Endothelial cell (in vitro differentiated cells): ENCODE data around the gene PHYH. TPM values are rescaled to one million over a fixed set of nuclear protein-coding genes. Genes with fewer than 3 reads are reported as not detected.

Source experiments
- DNase-seq: peaks from one replicate; pipeline ENCODE4 v3.0.0; 2021; ENCODE audit warnings: low spot score
- H3K27ac Mint-ChIP-seq: one replicate; pipeline ENCODE4 v1.8.0; 2021; ENCODE audit warnings: mixed read lengths, inconsistent platforms; ENCODE audit not compliant: unreplicated experiment
- H3K27me3 Mint-ChIP-seq: one replicate; pipeline ENCODE4 v1.8.0; 2021; ENCODE audit warnings: mild to moderate bottlenecking, moderate library complexity, mixed read lengths, inconsistent platforms; ENCODE audit not compliant: unreplicated experiment
- H3K36me3 Mint-ChIP-seq: one replicate; pipeline ENCODE4 v1.8.0; 2021; ENCODE audit warnings: mild to moderate bottlenecking, low read depth, mixed read lengths, inconsistent platforms; ENCODE audit not compliant: unreplicated experiment
- H3K4me1 Mint-ChIP-seq: one replicate; pipeline ENCODE4 v1.8.0; 2021; ENCODE audit warnings: mild to moderate bottlenecking, mixed read lengths, inconsistent platforms; ENCODE audit not compliant: unreplicated experiment
- H3K4me3 Mint-ChIP-seq: one replicate; pipeline ENCODE4 v1.8.0; 2021; ENCODE audit warnings: mild to moderate bottlenecking, mixed read lengths, inconsistent platforms; ENCODE audit not compliant: unreplicated experiment
- H3K9me3 Mint-ChIP-seq: one replicate; pipeline ENCODE4 v1.8.0; 2021; ENCODE audit warnings: mixed read lengths, inconsistent platforms; ENCODE audit not compliant: unreplicated experiment
- total RNA-seq: library from RNA; stranded (reverse); fragmentation: NEBNext Ultra II Directional; extraction: Animal tissue kit (Norgen Biotek cat#: 25700); gene quantifications from one replicate; pipeline ENCODE4 v1.2.1, GENCODE V29; 2021; ENCODE audit not compliant: unreplicated experiment
- TF ChIP-seq, protein P1 (sequence below): fragments of 200-600 bp; sonication (generic); IDR thresholded peaks from one replicate; pipeline ENCODE4 v1.5.0; 2021; ENCODE audit warnings: antibody characterized with exemption; ENCODE audit not compliant: unreplicated experiment

PHYH gene
- total RNA-seq, 1 donor from 2014 or later, result 10.2 TPM

DNA sequence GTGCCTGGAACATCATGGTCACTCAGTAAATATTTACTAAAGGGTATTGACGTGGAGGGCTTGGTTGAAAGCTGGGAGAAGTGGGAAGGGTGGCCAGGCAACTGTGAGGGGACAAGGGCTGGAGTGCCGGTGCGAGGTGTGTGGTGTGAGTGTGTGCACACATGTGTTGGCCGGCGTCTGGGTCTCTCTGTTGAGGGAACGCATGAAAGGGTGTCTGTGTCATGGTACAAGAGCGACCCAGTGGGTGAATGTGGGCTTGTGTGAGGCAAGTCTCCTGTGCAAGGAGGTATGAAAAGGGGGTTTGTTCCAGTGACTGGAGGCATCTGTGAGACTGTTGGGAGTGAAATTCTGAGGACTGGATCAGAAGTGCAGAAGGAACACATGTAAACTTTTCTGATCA, 36.3 kb downstream of the PHYH start:
- H3K27ac Mint-ChIP-seq, result no peak overlapping the region
- peaks cover 9% of the 10 kb centered on the region for H3K4me1 Mint-ChIP-seq
- H3K9me3 Mint-ChIP-seq, result no peaks in the 10 kb centered on the region
- peaks cover 11% of the 10 kb centered on the region for H3K36me3 Mint-ChIP-seq
- TF ChIP-seq, protein P1, sequence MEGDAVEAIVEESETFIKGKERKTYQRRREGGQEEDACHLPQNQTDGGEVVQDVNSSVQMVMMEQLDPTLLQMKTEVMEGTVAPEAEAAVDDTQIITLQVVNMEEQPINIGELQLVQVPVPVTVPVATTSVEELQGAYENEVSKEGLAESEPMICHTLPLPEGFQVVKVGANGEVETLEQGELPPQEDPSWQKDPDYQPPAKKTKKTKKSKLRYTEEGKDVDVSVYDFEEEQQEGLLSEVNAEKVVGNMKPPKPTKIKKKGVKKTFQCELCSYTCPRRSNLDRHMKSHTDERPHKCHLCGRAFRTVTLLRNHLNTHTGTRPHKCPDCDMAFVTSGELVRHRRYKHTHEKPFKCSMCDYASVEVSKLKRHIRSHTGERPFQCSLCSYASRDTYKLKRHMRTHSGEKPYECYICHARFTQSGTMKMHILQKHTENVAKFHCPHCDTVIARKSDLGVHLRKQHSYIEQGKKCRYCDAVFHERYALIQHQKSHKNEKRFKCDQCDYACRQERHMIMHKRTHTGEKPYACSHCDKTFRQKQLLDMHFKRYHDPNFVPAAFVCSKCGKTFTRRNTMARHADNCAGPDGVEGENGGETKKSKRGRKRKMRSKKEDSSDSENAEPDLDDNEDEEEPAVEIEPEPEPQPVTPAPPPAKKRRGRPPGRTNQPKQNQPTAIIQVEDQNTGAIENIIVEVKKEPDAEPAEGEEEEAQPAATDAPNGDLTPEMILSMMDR, result no peak
- peaks cover 6% of the 10 kb centered on the region for H3K27me3 Mint-ChIP-seq
- H3K4me3 Mint-ChIP-seq, result no peak overlapping the region
- no peak for DNase-seq

DNA sequence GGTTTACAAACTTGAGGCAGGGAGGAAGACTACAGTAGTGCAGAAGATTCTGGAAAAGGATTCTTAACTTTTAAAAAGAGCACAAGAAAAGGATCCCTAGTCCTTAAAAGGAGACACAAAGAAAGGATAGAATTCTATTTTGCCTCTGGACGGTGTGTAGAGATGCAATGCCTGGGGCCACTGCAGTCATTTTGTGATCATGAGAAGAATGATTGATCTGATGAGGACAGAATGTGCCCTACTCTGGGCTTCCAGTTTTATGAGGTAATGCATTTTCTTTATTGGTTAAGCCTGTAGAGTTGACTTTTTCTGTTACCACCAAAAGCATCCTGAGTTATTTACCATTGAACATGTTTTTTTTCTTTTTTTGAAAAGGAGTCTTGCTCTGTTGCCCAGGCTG, 37.4 kb downstream of the PHYH start:
- no peaks in the 10 kb centered on the region for H3K9me3 Mint-ChIP-seq
- TF ChIP-seq, protein P1, result no peak
- H3K4me1 Mint-ChIP-seq, result peaks cover 9% of the 10 kb centered on the region
- peaks cover 11% of the 10 kb centered on the region for H3K36me3 Mint-ChIP-seq
- no peak overlapping the region for H3K4me3 Mint-ChIP-seq
- DNase-seq, result no peak
- no peak overlapping the region for H3K27ac Mint-ChIP-seq
- H3K27me3 Mint-ChIP-seq, result peaks cover 6% of the 10 kb centered on the region

DNA sequence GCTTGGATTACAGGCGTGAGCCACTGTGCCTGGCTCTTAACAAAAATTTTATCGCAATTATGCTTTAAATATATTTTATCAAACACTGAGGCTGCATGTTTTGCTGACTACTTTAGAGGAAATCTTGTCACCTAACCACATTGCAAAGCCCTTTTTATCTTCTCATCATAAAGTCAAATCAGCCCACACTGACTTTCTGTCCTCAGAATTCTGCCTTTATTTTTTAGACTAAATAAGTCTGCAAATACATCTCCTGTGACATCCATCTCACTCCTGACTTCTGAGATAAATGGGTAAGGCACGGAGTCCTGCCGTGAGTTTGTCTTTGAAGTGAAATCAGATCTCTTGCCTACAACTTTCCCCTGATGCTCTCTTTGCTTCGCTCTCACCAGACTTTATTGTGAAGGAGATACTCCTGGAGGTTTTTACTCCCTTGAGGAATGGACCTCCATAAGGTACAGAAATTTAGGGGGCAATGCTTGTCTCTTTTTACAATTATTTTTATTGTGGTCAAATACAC, 42.2 kb downstream of the PHYH start:
- no peaks in the 10 kb centered on the region for H3K4me1 Mint-ChIP-seq
- peaks cover 1% of the 10 kb centered on the region for H3K27me3 Mint-ChIP-seq
- TF ChIP-seq, protein P1, result no peak
- no peak overlapping the region for H3K4me3 Mint-ChIP-seq
- H3K27ac Mint-ChIP-seq, result no peak overlapping the region
- no peaks in the 10 kb centered on the region for H3K9me3 Mint-ChIP-seq
- H3K36me3 Mint-ChIP-seq, result peaks cover 11% of the 10 kb centered on the region
- no peak for DNase-seq

DNA sequence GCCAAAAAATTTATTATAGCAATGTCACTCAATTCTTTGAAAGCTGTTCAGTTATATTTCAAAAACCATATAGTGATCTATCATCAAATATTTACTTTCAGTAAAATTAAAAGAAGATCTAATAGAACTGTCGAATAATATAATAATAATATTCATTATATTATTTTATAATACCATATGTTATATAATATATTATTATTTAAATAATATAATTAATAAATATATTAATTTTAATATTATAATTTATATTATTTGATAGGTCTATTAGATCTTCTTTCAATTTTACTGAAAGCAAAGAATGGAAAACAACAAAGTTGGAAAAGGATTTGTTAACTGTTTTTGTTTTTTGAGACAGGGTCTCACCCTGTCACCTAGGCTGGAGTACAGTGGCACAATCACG, 43.2 kb downstream of the PHYH start:
- Mint-ChIP-seq H3K4me3 (no peak overlapping the region), H3K4me1 (no peaks in the 10 kb centered on the region), H3K27ac (no peak overlapping the region), H3K27me3 (peaks cover 1% of the 10 kb centered on the region), H3K36me3 (peaks cover 9% of the 10 kb centered on the region), H3K9me3 (no peaks in the 10 kb centered on the region)
- TF ChIP-seq, protein P1, result no peak
- no peak for DNase-seq

DNA sequence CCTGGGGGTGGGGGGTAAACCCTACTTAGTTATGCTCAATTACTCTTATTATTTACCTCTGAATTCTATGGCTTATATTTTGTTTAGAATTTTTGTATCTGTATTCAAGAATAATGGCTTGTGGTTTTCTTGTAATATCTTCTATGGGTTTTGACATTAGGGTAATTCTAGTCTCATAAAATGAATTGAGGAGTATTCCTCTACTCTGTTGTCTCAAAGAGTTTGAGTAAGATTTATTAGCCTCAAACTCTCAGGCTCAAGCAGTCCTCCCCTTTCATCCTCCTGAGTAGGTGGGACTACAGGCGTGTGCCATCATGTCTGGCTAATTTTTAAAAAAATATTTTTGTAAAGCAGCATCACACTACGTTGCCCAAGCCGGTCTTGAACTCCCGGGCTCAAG, 46.1 kb downstream of the PHYH start:
- no peaks in the 10 kb centered on the region for H3K4me1 Mint-ChIP-seq
- TF ChIP-seq, protein P1, result no peak
- H3K36me3 Mint-ChIP-seq, result no peaks in the 10 kb centered on the region
- H3K27me3 Mint-ChIP-seq, result no peaks in the 10 kb centered on the region
- no peak overlapping the region for H3K27ac Mint-ChIP-seq
- H3K9me3 Mint-ChIP-seq, result no peaks in the 10 kb centered on the region
- no peak for DNase-seq
- no peak overlapping the region for H3K4me3 Mint-ChIP-seq
